Measurements from ENCODE around the gene ELOVL7.

Gene ELOVL7

GRCh38 chr5:60710362-60710761 is 133.7 kb downstream of the ELOVL7 start:
- no peak for TF ChIP-seq POLR2AphosphoS5 (IDR thresholded peaks at IDR 0.05; ENCODE audit: low read depth)
- no peak for DNase-seq (ENCODE audit: low read depth in 1 of 2, low spot score in 1 of 2)
- Histone ChIP-seq H3K4me3 (replicated peaks; ENCODE audit: insufficient read depth, low read length) (no peak overlapping the region), H3K27me3 (ENCODE audit: insufficient read depth, poor library complexity, severe bottlenecking) (no peaks in the 10 kb centered on the region), H3K27ac (replicated peaks) (no peak overlapping the region)

GRCh38 chr5:60705144-60705543 is 138.9 kb downstream of the ELOVL7 start:
- Histone ChIP-seq H3K27ac (replicated peaks) (no peak overlapping the region), H3K4me3 (replicated peaks; ENCODE audit: insufficient read depth, low read length) (no peak overlapping the region), H3K27me3 (ENCODE audit: insufficient read depth, poor library complexity, severe bottlenecking) (no peaks in the 10 kb centered on the region)
- no peak for DNase-seq (ENCODE audit: low read depth in 1 of 2, low spot score in 1 of 2)
- TF ChIP-seq POLR2AphosphoS5 (IDR thresholded peaks at IDR 0.05; ENCODE audit: low read depth) (no peak), SPI1 (IDR thresholded peaks at IDR 0.05; ENCODE audit: borderline replicate concordance, low read depth) (no peak), REST (IDR thresholded peaks at IDR 0.05; ENCODE audit: insufficient replicate concordance, low read depth) (no peak), GABPA (IDR thresholded peaks at IDR 0.05; ENCODE audit: low read depth) (no peak)
- TF ChIP-seq, protein P1, sequence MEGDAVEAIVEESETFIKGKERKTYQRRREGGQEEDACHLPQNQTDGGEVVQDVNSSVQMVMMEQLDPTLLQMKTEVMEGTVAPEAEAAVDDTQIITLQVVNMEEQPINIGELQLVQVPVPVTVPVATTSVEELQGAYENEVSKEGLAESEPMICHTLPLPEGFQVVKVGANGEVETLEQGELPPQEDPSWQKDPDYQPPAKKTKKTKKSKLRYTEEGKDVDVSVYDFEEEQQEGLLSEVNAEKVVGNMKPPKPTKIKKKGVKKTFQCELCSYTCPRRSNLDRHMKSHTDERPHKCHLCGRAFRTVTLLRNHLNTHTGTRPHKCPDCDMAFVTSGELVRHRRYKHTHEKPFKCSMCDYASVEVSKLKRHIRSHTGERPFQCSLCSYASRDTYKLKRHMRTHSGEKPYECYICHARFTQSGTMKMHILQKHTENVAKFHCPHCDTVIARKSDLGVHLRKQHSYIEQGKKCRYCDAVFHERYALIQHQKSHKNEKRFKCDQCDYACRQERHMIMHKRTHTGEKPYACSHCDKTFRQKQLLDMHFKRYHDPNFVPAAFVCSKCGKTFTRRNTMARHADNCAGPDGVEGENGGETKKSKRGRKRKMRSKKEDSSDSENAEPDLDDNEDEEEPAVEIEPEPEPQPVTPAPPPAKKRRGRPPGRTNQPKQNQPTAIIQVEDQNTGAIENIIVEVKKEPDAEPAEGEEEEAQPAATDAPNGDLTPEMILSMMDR (IDR thresholded peaks at IDR 0.05; ENCODE audit: insufficient read depth, low read length): no peak

DNA sequence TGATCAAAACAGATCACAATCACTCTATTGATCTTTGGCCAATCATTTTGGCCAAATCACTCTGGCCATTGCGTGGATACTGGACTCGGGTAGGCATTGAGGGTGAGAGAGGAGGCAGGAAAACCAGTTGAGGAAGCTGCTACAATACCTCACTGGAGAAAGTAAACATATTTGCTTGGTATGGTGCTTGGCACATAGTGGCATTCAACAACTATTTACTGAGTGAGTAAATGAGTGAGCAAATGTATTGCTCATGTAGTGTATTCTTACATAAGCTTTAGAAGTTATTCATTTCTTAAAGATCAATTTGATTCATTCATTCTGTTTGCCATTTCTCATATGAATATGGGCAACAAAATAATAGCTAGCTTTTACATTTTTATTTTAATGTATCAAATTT is 140.1 kb downstream of the ELOVL7 start:
- TF ChIP-seq, protein P1 (IDR thresholded peaks at IDR 0.05; ENCODE audit: insufficient read depth, low read length): no peak
- TF ChIP-seq REST (IDR thresholded peaks at IDR 0.05; ENCODE audit: insufficient replicate concordance, low read depth) (no peak), GABPA (IDR thresholded peaks at IDR 0.05; ENCODE audit: low read depth) (no peak)
- Histone ChIP-seq H3K4me3 (replicated peaks; ENCODE audit: insufficient read depth, low read length) (no peak overlapping the region), H3K27me3 (ENCODE audit: insufficient read depth, poor library complexity, severe bottlenecking) (no peaks in the 10 kb centered on the region), H3K27ac (replicated peaks) (no peak overlapping the region)
- no peak for DNase-seq (ENCODE audit: low read depth in 1 of 2, low spot score in 1 of 2)
